GM21717 (cell line): Measurements from ENCODE around the gene SLC17A7.

Experiments
- ATAC-seq: cut with Tn5 transposase; IDR thresholded peaks from one replicate; pipeline ENCODE4 v1.9.1; 2021; ENCODE audit warnings: mild to moderate bottlenecking, moderate library complexity; ENCODE audit not compliant: unreplicated experiment

Gene SLC17A7

DNA sequence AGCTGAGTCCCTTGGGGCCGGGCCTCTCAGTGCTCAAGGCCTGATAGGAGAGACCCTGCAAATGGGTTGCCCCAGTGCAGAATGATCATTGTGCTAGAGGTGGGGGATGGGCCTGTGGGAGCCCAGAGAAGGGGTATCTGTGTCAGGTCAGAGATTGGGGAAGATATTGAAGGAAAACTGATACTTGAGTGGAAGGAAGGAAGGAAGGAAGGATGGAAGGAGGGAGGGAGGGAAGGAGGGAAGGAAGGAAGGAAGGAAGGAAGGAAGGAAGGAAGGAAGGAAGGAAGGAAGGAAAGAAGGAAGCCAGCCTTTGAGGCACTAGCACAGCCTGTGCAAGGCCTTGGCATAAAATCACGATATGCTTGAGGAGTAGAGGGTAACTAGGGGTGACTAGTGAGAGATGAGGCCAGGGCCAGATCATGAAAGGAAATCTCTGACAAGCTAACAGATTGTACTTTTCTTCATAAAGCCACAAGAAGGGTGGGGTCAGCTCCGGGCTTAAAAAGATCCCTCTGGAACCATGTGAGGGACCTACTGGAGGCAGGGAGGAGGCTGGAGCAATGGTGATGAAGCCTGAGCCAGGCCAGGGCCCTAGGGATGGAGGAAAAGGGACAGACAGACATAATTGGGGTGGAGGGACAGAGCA is 29.5 kb downstream of the SLC17A7 start:
- no peak for ATAC-seq

DNA sequence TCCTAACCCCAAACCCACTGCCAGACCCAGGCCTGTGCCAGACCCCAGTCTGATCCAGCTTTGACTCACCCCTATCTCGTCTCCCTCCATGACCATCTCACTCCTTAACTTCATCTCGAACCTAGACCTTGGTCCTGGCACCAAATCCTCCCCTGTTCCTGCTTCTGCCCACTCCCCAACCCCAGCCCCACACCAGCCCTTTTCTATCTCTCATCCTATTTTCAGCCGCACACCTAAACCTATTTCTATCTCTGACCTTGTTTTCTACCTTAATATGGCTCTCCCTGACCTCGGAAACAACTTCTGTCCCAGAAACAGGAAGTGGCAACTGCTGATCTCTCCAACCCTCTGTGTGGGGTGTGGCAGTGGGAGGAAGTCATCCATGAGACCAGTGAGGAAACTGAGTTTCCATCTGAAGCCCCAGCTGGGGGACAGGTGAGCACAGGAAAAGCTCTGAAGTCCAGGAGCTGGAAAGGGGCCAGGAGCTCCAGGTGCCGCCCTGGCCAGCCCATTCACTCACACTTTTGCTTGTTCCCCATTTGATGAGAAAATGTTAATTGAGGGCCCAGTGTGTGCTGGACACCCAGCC is 31.8 kb downstream of the SLC17A7 start:
- ATAC-seq, result no peak

DNA sequence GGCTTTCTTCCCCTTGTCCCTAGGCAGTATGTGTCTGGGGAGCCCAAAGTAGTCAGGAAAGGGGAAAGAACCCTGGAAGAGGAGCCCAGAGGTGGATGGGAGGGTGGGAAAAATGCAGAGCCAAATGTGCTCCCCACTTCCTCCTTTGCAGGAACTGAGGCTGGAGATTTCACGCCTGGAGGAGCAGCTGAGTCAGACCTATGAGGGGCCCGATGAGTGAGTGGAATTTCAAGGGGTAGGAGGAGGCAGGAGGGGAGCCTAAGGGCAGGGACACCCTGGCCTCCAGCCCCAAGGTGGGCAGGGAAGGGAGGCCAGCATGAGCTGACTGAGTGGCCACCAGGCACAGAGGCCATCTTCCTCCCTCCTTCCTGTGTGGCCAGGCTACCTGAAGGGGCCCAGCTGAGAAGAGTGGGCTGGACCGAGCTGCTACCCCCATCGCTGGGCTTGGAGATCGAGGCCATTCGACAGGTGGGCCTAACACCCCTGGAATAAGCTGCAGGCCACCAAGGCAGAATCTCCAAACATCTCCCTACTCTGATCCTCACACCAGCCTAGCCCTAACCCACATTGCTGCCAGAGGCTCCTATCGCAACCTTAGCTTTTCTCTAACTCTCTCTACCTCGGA is 32.4 kb downstream of the SLC17A7 start:
- ATAC-seq, result no peak

DNA sequence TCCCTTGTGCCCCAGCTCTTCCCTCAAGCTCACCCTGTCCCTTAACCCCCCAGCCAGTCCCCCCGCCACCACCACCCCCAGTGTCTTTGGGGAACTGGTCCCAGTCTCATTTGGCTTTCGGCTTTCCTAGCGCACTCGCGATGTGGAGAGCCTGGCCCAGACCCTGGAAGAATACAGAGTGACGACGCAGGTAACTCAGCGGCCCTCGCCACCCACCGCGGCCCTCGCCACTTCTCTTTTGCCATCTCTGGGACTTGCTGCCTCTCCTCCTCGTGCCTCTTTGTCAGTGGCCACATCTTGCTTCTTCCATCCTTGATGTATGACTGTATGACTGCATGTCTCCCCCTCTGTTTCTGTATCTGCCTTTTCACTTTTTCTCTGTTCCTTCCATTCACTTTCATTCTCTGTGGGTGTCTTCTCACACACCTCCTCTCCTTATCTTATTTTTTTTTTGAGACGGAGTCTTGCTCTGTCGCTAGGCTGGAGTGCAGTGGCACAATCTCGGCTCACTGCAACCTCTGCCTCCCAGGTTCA is 33.8 kb downstream of the SLC17A7 start:
- no peak for ATAC-seq

DNA sequence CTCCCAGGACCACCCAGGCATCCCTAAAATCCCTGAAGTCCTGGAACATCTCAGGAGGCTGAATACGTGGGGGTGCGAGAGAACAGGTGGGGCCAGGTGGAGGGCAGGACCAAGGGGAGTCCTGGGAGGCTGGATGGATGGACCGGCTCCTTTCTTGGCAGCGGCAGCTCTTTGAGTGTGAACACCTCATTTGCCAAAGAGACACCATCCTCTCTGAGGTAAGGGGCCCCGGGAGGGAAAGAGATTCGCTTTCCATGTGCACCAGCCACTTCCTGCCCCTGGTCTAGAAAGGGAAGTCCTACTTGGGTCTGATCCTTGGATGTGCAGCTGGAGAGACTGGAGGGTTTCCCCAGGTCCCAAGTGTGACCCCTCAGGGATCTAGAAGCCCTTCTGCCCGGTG is 34.2 kb downstream of the SLC17A7 start:
- ATAC-seq, result no peak

GRCh38 chr19:49403404-49404187 is 37.7 kb downstream of the SLC17A7 start:
- no peak for ATAC-seq

DNA sequence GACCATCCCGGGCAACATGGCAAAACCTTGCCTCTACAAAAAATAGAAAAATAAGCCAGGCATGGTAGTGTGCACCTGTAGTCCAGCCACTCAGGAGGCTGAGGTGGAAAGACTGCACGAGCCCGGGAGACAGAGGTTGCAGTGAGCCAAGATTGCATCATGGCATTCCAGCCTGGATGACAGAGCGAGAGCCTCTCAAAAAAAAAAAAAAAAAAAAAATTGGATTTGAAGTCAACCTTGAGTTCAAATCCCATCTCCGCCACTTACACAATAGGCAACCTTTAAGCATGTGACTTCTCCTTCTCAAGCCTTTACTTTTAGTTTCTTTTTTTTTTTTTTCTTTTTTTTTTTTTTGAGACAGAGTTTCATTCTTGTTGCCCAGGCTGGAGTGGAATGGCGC is 41.3 kb downstream of the SLC17A7 start:
- ATAC-seq, result no peak

DNA sequence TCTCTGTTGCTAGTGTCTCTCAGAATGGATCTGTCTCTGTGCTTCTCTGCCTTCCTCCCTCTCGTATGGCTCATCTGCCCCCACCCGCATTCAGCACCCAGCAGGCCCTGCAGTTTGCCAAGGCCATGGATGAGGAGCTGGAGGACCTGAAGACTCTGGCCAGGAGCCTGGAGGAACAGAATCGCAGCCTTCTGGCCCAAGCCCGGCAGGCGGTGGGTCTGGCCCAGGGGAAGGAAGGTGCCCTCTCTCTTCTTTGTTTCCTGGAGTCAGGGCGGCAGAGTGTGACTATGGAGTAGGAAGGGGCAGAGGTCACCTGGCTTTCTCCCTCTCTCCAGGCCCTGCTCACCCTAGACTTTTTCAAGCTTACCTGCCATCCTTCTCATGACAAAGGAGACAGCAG is 42.4 kb downstream of the SLC17A7 start:
- no peak for ATAC-seq

DNA sequence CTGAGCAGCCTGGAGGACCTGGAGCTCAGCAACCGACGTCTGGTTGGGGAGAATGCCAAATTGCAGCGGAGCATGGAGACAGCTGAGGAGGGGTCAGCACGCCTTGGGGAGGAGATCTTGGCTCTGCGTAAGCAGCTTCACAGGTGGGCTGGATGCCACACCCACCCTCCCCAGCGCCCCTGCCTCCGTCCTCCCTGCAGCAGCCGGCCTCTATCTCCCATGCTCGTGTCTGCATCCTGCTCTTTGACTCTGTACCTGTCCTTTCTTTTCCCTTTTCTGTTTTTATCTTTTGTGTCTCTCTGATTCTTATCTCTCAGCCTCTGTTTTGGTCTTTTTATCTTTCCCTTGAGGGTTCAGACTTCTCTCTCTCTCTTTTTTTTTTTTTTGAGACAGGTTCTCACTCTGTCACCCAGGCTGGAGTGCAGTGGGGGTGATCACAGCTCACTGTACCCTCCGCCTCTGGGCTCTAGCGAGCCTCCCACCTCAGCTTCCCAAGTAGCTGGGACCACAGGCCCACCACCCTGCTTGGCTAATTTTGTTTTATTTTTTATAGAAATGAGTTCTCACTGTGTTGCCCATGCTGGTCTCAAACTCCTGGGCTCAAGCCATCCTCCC is 43.2 kb downstream of the SLC17A7 start:
- ATAC-seq, result no peak

GRCh38 chr19:49396738-49397505 is 44.4 kb downstream of the SLC17A7 start:
- no peak for ATAC-seq

- no peak for ATAC-seq
These were observed 45.5 kb downstream of the SLC17A7 start for GRCh38 chr19:49395581-49396407.

GRCh38 chr19:49393881-49394280 is 47.4 kb downstream of the SLC17A7 start:
- no peak for ATAC-seq

DNA sequence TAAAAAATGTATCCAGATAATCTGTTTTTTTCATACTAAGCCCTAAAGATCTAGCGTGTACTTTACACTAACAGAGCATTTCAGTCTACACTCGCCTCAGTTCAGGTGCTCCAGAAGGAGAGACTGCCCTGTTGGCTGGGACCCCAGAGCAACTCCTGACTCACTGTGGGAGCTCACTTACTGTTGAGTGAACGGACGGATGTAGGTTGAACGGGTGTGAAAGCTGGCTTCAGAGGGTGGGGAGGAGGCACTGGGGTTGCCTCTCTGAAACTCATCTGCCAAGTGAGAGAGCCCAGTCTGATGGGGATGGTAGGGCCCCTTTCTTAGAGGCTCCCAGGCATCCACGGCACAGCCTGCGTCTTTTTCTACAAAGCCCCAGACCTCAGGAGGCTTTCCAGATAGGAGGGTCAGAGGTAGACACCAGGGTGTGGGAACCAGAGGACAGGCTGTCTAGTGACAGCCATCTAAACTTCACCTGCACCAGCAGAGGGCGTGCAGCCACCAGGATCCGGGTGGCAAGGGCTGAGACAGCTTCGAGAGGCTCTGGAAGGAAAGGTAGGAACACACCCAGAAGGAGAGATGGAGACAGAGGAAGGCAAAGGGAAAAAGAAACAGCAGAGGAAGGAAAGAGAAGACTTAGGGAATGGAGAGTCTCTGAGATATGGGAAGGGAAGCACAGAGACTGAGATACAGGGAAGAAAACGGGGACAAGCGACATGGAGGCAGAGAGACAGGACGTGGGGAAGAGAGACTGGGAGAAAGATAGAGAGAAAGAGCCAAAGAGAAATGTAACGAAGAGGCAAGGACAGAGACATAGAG is 49.5 kb downstream of the SLC17A7 start:
- no peak for ATAC-seq

GRCh38 chr19:49390929-49391359 is 50.4 kb downstream of the SLC17A7 start:
- no peak for ATAC-seq

DNA sequence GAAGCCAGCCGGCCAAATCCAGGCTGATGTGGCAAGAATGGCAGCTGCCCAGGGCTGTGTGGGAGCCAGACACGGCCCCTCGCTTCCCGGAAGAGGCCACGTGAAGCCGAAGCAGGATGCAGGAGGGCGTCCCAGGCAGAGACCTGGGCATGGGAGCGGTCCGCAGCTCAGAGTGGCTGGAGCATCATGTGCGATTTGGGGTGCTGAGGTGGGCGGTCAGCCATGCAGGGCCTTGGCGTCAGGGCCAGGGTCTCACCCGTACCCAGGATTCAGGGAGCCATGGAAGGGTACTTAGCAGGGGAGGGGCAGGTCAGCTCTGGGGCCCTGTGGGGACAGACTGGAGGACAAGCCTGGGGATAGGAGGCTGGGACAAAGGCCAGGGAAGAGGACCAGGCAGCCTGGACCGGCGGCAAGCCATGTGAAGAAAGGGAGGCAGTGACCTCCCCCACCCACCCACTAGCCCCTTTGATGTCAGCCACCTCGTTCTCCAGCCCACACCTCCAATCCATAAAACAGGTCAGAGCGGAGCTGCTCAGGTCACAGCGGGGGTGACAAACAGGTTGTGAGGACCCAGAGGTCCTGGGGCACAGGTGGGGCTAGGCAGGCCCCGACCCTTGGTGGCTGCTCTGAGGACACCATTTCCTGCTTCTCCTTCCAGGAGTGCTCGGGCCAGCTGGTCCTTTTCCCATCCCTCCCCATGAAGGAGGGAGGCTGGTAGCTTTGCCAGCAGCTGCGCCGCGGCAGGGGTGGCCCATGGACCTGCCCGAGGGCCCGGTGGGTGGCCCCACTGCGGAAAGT is 51.0 kb downstream of the SLC17A7 start:
- ATAC-seq, result no peak

- no peak for ATAC-seq
These were observed 51.9 kb downstream of the SLC17A7 start for GRCh38 chr19:49389406-49389805.

DNA sequence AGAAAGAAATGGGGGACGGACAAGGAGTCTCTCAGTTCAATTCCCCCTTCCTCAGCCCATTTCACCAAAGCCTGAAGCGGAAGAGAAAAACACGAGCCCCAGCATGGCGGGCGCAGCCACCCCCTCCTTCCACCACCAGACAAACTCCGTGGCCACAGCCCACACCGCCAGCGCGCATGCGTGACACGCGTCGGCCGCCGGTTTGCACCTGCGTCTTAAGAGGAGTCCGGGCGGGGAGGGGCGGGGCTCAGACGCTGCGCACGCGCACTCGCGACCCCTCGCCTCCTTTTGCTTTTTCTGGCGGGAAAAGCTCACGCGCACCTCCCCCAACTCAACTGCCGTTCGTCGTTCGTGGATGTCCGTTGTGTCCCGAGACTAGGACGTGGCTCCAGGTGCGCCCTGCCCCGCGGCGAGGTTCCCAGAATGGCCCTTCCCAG is 53.4 kb downstream of the SLC17A7 start, which contains the start of gene KASH5:
TSS of gene KASH5 (plus strand) at position 314 of the 437 bp plus-strand sequence. CDS start 2,635 bp downstream, outside the sequence.
- ATAC-seq, result no peak
